Cerebellar nuclear complex (tissue), 1 donor: ENCODE measurements around the gene PI3.
"Not testable (repeated sequence)": the region's sequence is repeated elsewhere in the genome, so short reads cannot be mapped to it uniquely, and the experiment has no call there.

ENCODE experiments used
- DNase-seq, 2 experiments: peaks; one replicate each; lab custom pipeline; 2025; lab: John Stamatoyannopoulos, UW

Gene PI3

GRCh38 chr20:45174434-45175364 lies at the start of gene PI3:
Gene PI3, plus strand, starts transcription at chr20:45174902. Its CDS starts 21 bp downstream, at chr20:45174923.
- no peak for DNase-seq

DNA sequence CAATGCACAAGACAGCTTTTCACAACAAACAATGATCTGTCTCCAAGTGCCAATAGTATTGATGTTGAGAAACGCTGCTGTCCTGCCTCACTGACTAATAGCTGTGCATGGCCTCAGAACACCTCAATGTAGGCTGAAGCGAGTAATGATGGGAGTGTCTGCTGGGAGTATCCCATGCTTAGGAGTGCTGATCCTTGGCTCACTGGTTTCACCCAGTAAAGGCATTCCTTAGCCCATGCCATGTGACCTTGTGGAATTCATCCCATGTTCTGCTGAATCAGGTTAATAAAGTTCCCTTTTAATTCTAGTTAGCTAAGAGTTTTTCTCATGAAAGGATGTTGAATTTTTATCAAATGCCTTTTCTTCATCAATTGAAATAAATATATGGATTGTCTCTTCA lies 46.6 kb upstream of the PI3 start:
- DNase-seq, result no peak

GRCh38 chr20:45136911-45137310 lies 37.8 kb upstream of the PI3 start:
- no peak for DNase-seq

GRCh38 chr20:45138561-45139300 lies 36.0 kb upstream of the PI3 start:
- no peak for DNase-seq

DNA sequence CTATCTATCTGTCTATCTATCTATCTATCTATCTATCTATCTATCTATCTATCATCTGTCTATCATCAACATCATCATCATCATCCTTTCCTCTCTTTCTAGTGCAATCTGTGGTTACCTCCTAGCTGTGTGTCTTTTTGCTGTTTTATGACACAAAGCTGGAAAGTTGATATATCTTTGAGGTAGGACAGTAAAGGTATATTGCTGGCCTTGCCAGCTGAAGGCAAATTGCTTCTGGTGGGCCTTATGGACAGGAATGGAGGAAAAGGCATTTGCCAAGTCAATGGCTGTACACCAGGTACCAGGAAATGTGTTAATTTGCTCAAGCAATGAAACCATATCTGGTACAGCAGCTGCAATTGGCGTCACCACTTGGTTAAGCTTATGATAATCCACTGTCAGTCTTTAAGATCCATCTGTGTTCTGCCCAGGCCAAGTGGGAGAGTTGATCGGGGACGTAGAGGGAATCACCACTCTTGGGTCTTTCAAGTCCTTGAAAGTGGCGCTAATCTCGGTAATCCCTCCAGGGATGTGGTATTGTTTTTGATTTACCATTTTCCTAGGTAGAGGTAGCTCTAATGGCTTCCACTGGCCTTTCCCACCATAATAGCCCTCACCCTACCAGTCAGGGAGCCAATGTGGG lies 34.8 kb upstream of the PI3 start:
- not testable (repeated sequence) for DNase-seq

- DNase-seq, result no peak
These were observed 33.9 kb upstream of the PI3 start for GRCh38 chr20:45140836-45141235.

DNA sequence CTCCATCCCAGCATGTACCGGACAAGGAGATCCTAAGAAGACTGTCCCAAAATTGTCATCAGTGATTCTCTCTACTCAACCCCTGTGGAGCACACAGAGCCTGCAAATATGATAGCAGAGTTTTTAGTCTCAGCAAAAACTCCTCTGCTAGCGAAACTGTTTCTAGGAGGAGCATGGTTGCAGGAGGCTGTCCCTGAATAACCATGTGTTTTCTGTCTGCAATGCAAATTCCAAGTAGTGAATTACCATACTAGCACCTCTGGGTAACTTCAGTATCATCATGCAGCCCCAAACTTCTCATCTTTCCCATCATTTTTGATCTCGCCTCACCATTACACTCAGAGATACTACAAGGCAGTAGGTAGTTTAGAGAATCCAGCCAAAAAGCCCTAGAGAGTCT lies 25.6 kb upstream of the PI3 start:
- no peak for DNase-seq

DNA sequence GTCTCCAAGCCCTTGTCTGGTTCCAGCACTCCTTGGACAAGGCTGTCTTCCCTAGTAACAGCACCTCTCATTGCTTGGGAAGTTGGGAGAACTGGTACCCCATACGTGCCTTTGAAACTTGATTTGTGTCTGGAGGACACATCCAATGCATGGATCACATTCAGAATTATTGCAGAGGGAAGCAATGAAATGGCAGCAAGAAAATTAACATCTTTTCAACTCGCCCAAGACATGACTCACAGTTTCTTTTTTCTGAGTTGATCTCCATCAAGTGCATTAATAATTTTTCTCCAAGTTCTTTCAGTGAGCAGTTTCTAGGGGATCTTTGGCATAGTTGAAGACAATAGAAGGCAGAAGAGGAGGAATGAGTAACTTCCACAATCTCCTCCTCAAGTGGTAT lies 22.3 kb upstream of the PI3 start:
- no peak for DNase-seq

DNA sequence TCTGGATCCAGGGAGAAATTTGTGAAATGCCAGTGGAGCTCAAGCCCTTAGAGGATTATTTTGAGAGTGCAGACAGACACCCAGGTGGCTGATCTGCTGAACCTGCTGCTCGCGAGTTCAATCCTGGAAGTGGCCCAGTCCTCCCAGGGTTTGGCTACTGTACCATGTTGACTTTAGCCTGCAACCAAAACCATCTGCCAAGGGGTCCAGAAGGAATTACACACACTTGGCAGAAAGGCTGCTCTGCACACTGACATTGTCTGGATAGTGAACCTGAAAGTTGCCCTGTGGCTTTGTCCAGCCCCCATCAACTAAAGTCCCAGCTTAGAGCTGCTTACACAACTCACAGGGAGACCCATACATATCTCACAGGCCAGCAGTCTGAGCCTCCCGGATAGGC lies 21.6 kb upstream of the PI3 start:
- no peak for DNase-seq

DNA sequence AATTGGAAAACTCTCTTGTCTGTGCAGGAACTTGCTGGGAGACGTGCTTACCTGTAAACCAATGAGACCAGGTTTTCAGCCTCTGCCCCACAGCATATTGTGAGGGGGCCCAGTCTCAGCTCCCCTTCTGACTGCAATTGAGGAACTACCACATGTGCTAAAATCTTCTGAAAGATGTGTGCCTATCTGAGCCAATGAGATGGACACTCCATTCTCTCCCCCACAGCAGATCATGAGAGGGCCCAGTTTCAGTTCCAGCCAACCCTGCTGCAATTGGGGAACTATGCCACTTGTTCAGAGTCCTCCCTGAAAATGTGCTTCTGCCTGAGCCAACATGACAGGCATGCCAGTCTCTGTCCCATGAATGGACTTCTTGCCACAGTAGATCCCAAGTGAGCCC lies 20.9 kb upstream of the PI3 start:
- DNase-seq, result no peak

- DNase-seq, result no peak
These were observed 20.5 kb upstream of the PI3 start for GRCh38 chr20:45154183-45154582.

- DNase-seq, result not testable (repeated sequence)
These were observed 19.9 kb upstream of the PI3 start for GRCh38 chr20:45154794-45155193.

GRCh38 chr20:45156713-45157112 lies 18.0 kb upstream of the PI3 start:
- no peak for DNase-seq

DNA sequence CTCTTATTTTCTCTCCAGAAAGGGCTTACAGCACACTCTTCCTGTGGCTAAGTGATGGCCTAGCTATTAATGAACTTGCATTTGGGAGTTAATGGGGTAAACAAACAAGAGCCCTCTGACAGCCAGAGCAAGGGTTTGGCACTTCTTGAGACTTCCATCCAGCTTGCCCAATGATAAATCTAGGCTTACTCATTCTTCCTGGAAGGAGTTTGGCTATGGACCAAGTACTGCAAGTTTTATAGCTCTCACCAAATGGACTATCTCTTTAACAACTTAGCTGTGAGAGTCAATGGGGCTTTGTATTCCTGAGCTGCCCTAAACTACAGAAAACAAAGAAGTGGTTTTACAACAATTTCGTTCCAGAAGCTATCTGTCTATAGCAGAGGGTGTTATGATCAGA lies 16.7 kb upstream of the PI3 start:
- DNase-seq, result no peak

GRCh38 chr20:45163083-45163803 lies 11.5 kb upstream of the PI3 start:
- DNase-seq, result no peak

- DNase-seq, result no peak
These were observed 9.8 kb upstream of the PI3 start for GRCh38 chr20:45164906-45165305.

DNA sequence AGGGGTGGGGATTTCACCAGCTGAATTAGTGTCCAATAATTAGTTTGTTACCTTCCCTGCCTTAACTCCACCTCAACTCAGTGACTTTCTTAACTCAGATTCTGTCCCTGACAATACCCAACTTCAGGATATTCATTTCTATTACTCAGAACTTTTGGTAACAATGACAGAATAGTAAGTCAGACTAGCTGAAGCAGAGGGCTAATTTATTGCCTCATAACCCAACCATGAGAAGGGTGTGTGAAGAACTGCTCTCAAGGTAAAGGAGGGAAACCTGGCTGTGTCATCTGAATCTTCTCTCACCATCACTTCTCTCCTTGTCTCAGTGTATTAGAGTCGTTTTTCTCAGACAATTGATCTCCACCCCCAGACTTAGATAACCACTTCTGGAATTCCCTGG lies 1.2 kb upstream of the PI3 start:
- no peak for DNase-seq

- no peak for DNase-seq
These were observed 2.0 kb downstream of the PI3 start for GRCh38 chr20:45176526-45177267.

DNA sequence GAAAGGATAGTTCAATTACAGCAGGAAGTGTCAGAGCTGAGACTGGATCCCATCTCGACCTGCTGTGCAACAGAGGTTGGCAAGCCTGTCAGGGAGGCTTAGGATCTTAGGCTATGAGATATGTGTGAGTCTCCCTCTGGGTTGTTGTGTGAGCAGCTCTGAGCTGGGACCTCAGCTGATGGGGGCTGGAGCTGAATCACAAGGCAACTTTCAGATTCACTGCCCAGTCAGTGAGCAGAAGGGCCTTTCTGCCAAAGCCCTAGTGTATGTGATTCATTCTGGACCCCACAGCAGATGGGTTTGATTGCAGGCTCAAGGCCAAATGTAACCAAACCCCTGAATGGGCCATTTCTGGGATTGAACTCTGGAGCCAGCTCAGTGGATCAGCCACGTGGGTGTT lies 4.5 kb downstream of the PI3 start:
- DNase-seq, result no peak

DNA sequence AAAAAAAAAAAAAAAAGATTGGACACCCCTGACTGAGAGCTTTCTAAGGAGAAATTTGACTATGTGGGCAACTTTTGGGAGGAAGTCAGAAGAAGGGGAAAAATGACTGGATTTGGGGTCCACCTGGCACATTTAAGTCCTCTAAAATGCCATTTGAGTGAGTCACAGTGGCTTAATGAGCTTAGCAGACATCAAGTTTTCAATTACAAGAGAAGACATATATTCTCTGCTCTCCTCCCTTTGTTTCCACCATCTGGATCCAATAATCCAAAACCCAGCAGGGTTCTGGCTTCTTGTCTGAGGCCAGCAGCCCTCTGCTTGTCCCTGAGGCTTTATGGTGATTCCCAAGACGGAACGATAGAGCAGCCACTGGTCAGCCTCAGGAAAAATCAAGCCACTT lies 6.9 kb downstream of the PI3 start:
- no peak for DNase-seq

DNA sequence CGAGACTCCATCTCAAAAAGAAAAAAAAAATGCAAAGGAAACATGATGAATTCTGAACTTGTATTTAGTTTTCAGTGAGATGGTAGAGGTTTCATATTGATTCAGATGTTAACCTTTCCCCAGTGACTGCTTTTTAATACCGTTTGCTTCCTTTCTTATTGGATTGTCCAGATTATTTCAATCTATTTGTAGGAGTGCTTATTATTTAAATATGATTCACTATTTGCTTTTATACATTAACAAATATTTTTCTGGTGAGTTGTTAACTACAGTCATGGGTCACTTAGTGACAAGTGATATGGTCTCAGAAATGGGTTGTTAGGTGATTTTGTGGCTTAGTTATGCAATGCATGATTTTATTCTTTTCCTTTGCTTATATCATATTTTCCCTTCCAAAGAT lies 8.4 kb downstream of the PI3 start:
- DNase-seq, result no peak
